HL-60/S4 treated with phorbol 12-myristate 13-acetate at 8.2 ng/mL for 4 days and 3 days (cell line): ENCODE measurements around the gene GLIPR1.

ENCODE experiments used
- in situ Hi-C: fragments of 300-500 bp; cut with MboI; formaldehyde crosslinking; loops from 2 replicates; pipeline ENCODE4 v1.15.0; 2022; ENCODE audit warnings: low sequenced_read_pairs

Gene GLIPR1

DNA sequence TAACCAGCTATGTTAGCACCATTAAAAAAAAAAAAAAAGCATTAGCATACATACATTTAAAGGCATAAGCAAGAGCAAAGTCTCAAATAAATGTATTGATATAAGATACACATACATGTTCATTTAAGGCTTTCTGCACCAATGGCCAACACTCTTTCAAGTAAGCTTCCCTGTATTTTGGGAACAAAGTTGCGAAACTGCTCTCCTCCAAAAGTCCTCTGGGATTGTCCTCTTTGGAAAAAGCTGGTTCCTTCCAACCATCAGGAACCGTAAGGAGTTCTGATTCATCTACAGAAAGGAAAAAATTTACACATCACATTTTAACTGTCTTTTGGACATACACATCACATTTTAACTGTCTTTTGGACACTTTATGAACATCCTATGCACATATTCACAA, 27.6 kb downstream of the GLIPR1 start:
- in situ Hi-C loops = loop anchor here (25.0 kb wide), 1 partner anchor 829 kb away; the partner anchor contains the start of gene BBS10

DNA sequence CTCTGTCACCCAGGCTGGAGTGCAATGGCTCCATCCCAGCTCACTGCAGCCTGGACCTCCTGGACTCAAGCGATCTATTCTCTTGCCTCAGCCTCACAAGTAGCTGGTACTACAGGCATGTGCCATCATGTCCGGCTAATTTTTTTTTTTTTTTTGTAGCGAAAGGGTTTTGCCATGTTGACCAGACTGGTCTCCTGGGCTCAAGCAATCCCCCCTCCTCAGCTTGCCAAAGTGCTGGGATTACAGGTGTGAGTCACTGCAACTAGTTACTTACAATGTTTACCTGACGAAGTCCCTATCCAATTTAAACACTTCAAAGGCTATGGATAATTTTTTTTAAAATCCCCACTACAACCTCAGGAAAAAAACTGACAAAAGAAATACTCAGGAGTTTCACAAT, 29.1 kb downstream of the GLIPR1 start:
- in situ Hi-C loops = loop anchor here (25.0 kb wide), 1 partner anchor 828 kb away; the partner anchor contains the start of gene BBS10

DNA sequence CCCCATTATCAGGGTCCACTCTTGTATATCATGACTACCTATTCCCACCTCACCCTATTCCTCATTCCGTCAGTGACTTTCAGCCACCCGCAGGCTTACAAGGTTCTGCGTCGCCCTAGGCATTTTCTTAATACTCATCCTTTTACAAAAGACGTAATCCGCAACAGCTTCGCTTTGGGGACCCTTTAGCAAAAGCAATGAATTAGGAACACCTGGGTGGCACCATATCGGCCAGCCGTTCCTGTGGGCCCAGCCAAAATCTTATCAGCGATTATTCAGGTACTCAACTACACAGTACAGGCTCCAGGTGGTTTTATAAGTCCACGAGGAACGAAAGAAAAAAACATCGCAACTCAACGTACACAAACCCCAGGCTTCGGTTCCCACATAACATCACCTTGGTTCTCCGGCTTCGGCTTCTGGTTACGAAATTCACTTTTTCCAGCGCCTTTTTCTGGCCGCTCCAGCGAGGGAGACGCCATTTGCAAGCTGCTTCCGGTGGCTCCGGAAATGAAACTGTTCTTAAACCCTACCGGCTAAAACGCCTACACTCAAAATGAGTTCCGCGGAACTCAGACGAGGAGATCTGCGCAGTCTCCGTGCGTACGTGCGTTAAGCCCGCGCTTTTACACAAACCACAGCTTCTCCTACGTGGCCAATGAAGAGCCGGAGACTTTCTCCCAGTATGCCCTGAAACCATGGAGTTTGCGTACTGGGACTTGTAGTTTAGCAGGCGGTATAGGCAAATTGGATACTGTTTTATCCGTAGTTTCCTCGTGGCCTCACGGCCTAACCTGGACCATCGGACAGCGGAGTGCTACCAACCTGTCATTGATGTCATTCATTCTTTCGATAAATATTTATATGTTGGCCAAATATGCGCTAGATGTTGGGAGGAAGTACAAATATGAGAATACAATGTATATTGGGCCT, 30.8 kb downstream of the GLIPR1 start, which contains the start of gene KRR1:
Gene KRR1 (minus strand): TSS at position 494 of the 933 bp plus-strand sequence. CDS start 12 bp downstream, at position 482.
- in situ Hi-C loops = loop anchor here (25.0 kb wide), 1 partner anchor 826 kb away; the partner anchor contains the start of gene BBS10

DNA sequence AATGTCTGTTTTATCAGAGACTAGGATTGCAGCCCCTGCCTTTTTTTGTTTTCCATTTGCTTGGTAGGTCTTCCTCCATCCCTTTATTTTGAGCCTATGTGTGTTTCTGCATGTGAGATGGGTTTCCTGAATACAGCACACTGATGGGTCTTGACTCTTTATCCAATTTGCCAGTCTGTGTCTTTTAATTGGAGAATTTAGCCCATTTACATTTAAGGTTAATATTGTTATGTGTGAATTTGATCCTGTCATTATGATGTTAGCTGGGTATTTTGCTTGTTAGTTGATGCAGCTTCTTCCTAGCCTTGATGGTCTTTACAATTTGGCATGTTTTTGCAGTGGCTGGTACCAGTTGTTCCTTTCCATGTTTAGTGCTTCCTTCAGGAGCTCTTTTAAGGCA, 40.7 kb downstream of the GLIPR1 start:
- in situ Hi-C loops = loop anchor here (10.0 to 25.0 kb wide), 2 partner anchors 514 to 816 kb away; partner anchors contain the start of genes BBS10 and PHLDA1

DNA sequence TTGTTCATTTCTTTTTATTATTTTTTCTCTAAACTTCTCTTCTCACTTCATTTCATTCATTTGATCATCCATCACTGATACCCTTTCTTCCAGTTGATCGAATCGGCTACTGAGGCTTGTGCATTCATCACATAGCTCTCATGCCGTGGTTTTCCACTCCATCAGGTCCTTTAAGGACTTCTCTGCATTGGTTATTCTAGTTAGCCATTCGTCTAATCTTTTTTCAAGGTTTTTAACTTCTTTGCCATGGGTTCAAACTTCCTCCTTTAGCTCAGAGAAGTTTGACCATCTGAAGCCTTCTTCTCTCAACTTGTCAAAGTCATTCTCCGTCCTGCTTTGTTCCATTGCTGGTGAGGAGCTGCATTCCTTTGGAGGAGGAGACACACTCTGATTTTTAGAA, 41.6 kb downstream of the GLIPR1 start:
- in situ Hi-C loops = loop anchor here (10.0 to 25.0 kb wide), 2 partner anchors 513 to 815 kb away; partner anchors contain the start of genes BBS10 and PHLDA1

DNA sequence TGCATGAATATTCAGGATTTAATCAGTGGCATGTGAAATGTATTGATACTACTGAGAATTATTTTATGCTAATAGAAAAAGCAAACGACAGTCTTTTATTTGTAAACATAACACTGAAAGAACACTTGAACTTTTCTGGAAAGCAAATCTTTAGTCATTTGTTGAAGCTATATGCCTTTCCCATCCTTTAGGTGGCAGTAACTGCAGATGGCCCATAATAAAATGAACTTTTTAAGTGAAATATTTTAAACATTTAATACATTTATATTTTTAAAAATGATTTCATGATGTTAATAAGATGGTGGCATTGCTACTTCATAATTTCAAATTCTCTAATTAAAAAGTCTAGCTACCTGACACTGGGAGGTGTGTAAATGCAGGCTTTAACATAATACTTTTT, 44.7 kb downstream of the GLIPR1 start:
- in situ Hi-C loops = loop anchor here (10.0 kb wide), 1 partner anchor 510 kb away; the partner anchor contains the start of gene PHLDA1

DNA sequence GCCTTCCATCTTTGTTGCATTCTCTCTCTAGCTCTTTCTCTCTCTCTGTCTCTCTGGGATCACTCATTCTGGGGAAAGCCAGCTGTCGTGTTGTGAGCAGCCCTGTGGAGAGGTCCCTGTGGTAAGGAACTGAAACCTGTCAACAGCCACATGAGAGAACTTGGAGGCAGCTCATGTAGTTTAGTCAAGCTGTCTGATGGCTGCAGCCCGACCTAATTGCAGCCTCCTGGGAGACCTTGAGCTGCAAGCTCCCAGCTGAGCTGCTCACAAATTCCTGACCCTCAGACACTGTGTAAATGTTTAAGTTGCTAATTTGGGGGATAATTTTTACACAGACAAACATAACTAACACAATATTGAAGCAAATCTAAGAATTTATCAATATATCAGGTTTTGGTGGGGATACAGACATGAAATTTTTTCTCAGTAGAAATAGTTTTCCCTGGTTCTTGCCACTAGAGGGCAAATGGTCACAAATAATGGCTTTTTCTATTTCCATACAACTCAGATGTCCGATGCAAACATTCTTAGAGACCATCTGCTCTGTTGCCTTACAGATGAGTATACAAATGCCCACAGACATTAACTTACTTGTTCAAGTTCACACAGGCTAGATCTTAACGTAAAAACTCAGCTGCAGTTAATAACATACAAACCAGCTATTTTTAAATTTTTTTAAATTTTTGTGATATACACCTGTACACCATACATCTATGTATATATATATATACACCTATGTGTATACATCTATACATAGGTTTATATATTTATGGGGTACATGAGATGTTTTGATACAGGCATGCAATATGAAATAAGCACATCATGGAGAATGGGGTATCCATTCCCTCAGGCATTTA, 46.3 kb downstream of the GLIPR1 start:
- in situ Hi-C loops = loop anchor here (10.0 kb wide), 1 partner anchor 508 kb away; the partner anchor contains the start of gene PHLDA1

DNA sequence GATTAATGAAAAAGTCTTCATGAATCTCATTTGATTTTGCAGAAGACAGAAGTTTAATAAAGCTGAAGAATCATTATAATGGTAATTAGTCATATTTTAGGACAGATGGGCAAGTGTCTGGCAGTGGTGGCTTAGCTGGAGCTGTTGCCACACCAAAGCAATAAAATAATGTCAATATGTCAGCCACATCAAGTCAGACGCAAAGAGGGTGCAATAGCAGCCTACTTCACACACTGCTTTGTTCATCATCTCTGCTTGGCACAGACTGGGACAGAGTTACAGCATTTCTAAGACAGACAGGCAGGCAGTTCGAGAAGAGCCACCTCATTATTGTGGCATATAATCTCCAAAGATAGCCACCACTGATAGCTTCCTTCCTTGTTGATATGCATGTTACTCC, 47.7 kb downstream of the GLIPR1 start:
- in situ Hi-C loops = loop anchor here (10.0 kb wide), 1 partner anchor 507 kb away; the partner anchor contains the start of gene PHLDA1

DNA sequence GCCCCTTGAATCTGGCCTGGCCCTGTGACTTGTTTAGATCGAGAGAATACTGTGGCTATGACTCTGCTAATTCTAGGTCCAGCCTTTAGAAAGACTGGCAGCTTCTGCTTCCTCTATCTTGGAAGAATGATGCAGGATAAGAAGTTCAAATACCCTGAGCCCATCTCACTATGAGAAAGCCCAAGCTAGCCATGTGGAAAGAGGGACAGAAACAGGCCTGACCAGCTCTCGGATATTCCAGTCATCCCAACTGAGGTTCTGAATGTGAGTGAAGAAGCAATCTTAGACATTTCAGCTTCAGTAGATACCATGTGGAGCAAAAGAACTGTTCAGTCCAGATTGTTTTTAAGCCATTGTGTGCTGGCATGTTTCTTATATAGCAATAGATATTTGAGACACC, 48.1 kb downstream of the GLIPR1 start:
- in situ Hi-C loops = loop anchor here (10.0 kb wide), 1 partner anchor 506 kb away; the partner anchor contains the start of gene PHLDA1

DNA sequence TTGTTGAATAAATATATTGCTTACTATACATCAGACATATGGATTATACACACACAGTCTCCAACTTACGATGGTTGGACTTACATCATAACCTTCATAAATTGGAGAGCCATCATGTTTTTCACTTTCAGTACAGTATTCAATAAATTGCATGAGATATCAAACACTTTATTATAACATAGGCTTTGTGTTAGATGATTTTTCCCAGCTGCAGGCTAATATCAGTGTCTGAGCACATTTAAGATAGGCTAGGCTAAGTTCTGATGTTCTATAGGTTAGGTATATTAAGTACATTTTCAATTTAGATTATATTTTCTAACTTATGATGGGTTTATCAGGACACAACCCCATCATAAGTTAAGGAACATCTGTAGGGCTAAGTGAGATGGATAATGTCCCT, 48.8 kb downstream of the GLIPR1 start:
- in situ Hi-C loops = loop anchor here (10.0 kb wide), 1 partner anchor 505 kb away; the partner anchor contains the start of gene PHLDA1

DNA sequence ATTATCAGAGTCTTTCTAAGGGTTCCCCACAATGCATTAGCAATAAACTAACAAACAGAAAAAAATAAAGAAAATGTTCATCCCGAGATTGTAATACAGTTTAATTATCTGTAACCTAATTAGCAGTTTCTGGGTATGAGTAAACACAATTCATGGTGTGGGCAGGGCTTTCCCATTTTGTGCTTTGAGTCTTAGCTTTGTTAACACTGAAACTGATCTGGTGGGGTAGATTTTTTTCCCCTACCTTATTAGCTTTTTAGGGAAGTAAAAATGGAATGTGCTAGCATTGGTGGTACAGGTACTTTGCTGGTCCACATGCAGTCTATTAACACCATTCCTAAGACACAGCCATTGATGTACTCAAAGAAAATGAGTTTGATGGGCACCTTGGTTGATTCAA, 49.3 kb downstream of the GLIPR1 start:
- in situ Hi-C loops = loop anchor here (10.0 kb wide), 1 partner anchor 505 kb away; the partner anchor contains the start of gene PHLDA1

DNA sequence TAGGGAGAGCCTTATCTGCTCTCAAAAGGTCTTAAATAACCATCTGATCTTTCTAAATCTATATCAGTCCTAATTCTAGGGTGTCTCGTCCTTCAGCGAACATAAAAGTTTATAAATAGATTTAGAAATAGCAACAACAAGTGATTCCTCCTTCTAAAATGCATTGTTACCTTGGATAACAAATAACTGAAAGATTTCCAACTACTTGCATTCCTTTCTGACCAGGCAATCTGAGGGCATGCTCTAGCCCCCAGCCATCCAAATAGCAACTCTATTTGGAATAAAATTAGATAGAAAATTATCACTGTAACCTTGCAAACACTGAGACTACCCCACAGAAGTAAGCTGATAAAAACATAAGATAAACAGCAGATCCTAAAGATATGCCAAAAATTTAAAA, 52.7 kb downstream of the GLIPR1 start:
- in situ Hi-C loops = no loop called here

DNA sequence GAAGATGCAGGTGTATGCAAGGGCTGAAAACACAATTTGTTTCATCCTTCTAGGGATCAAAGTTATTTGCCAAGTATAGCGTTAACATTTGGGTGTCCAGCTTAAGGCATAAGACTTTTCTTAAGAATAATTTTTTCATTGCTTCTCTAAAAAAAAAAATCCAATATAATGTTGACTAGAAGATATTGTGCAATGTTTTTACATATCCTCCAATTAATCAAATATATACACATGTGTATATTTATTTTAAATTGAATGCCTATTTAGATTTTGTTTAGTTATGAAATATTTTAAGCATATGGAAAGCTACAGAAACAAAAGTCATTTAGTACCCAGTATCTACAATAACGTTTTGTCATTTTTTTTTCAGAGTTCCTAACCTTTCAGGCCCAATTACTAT, 59.3 kb downstream of the GLIPR1 start:
- in situ Hi-C loops = no loop called here

DNA sequence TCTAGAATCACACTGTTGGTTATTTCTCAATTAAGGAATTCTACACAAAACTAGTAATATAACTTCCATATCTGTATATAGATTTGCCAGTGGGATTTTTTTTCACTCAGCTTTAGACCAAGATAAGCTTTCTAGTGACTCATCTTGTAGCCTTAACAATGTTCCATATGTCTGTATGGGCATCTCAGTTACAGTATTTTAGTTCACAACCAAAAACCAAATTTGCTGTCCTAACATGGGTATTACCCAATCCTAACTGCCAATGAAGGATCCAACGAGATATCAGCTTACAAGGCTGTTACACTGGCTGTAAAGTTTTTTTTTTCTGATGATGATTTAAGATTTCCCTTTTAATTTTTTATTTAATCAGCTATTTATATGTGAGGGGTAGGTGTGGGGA, 62.4 kb downstream of the GLIPR1 start:
- in situ Hi-C loops = no loop called here

DNA sequence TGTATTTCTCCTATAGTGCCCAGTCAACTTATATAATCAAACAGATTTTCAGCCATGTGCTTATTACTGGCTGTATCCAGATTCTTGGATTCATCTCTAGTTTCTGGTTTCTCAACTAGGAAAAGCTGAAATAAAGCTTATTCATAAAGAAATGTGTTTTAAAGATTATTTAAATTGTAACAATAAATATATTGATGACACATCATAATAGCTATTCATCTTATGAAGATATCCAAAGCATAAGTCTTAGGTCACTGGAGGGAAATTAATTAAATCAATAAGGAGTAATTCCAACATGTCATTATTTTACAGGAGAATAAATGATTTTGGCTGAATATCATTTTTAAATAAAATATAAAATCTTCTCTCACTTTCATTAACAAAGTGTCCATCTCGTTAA, 63.0 kb downstream of the GLIPR1 start:
- in situ Hi-C loops = no loop called here

DNA sequence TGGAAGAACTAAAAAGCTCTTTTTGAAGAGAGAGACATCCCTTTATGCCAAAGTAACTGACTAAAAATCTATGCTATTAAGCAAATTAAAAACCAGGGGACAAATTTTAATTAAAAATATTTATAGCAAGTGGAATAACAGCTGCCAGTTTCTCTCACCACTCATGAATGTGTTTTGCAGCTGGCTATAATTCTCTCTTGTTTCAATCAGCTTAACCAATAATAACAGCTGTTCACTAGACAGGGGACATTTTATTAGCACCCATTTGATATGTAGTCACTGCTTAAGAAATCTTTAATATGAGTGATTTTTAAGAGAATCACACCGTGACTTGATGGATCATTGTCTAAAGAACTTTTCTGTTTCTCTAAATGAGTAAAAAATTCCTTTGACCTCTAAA, 65.1 kb downstream of the GLIPR1 start:
- in situ Hi-C loops = no loop called here

DNA sequence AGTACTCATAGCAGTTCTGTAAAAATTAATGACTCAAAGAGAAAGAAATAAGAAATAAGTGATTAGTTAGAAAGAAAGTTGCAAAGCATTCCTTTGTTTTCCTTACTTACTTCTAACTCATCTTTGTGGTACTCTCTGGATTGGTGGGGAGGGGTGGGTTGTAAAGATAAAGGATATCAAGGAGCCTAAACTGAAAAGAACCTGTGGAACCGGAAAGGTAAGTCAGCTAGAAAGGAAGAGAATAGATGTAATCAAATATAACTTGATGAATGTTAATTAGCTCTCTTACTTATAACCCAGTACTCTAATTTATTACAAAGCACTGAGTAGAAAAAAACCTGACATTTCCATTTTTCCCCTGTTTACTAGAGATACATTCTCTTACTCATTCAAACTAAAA, 68.3 kb downstream of the GLIPR1 start:
- in situ Hi-C loops = no loop called here

DNA sequence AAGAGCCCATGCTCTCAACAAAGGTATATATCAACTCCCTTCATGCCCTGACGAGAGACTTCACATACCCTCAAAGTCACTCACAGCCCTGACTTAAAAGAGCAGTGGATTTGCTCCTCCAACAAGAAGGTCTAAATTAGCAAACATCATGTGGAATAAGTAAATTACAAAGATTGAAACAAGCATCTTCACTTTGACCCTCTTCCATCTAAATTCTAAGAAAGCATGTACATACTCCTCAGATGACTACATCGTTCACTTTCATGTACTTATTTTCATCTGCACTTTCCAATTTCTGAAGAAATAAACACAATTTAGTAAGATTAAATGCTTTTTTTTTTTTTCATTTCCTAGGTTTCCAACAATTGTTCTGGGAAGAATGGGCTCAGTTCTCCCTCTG, 69.4 kb downstream of the GLIPR1 start:
- in situ Hi-C loops = no loop called here

DNA sequence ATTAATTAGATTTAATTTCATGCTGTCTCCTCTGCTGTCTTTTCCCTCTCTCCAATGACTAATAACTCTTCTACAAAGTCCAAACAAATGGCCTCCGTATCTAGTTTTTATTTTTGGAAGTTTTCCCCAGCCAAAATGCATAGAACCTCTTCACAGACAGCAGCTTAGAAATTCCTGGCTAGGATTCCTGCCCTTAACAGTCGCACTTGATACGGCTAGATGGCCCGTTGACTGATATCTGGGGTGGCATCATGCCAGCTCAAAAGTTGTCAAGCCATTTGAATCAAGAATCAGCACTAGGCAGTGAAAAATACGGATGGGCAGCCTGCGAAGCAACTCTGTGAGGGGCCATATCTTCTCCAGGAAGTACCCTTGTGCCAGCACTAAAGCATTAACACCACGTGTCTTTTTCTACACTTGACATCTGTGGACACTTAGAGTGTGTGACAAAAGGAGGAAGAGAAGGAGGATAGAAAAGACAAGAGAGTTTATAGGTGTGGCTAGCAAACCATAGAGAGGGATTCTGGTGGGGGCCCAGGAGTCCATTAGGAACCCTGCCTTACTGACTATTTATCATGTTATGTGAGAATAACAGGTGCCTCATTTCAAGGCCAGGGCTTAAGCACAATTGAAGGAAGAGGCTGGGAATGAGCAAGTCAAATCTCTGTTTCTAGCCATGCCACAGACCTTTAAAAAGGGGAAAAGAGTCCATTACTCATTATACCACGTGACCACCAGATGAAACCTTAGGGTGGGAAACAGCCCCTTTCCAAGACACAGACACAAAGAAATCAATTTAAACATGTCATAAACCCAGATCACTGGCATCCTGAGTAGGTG, 70.1 kb downstream of the GLIPR1 start:
- in situ Hi-C loops = no loop called here

DNA sequence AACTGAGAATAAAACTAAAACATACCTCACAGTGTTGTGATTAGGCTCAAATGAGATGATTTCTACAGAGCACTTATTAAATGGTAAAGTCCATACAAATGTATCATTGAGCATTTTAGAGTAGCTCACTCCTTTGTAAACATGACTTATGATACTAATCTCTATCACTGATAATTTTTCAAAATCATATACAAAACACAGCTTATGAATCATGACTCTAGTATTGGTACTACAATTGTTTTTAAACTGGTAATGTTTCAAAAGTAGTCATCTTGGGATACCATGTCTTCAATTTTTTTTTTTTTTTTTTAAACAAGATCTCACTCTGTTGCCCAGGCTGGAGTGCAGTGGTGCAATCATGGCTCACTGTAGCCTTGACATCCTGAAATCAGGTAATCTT, 70.9 kb downstream of the GLIPR1 start:
- in situ Hi-C loops = no loop called here
